GM18508 (cell line): ENCODE data around the gene MTMR1.

Experiments used
- ATAC-seq: cut with Tn5 transposase; IDR thresholded peaks from one replicate; pipeline ENCODE4 v1.9.1; 2021; ENCODE audit warnings: moderate number of reproducible peaks; ENCODE audit not compliant: insufficient read depth, unreplicated experiment

MTMR1 gene

DNA sequence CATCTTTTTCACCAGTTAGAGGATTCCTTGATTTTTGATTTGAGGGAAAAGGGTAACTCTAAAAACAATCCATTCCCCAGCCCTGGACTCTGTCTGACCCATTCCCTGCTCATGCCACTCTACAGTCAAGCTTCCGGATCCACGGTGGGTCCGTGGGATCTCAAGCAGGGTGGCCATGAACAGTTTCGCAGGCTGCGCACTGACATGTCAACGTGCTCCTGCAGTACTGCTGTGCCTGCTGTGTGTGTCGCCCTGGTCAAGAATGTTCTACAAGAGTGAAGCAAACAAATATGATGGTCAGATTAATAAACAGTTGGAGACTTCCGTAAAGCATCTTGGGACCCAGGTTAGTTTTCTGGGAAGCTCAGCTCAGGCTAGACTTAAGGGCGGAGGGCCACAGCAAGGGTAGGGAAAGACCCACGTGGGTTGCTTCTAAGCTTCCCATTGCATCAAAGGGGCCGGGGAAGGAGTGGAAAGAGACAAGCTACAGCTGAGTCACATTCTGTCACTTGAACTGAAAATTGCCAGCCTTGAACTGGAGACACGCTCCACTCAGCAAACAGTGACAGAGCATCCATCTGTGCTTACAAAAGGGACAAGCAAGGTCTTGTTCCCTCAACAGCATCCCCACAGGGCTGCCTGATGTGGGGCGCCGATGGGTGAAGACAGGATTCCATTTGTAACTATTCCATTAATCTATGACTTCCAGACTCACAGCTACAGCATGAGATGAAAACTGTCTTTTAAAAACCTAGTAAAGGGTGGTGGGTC is 81.8 kb downstream of the MTMR1 start:
- no peak for ATAC-seq

DNA sequence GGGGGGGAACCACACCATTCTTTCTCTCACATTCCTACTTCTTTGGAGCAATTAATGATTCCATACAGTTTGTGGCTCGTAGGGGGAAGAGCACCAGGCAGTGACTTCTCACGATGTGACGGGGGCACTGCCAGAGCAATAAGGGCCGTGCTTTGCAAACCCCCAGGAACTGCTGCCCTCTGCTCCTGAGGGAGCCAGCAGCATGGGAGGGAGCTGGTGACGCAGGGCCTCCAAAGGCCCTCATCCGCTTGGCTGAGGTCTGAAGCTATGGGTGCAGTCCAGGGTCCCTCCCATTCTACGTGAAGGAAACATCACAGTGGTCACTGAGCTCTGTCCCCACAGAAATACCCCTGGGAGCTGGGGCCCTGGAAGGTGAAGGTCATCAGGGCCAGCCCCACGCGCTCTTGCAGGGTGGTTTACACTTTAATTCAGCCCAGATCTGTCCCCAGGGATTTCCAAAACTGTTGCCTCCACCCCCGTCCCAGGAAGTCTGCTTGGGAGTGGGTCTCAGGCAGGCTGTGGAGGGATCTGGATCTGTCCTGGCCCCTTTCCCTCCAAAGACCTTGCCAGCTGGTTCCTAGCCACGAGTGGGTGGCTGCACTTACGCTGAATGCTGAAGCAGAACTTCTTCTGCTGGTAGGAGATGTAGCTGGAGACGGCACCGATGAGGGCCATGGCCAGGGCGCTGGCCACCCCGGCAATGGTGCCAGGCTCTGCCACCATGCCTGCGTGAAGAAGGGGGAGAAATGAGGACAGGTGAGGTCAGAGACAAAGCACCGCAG is 82.6 kb downstream of the MTMR1 start:
- ATAC-seq = no peak

DNA sequence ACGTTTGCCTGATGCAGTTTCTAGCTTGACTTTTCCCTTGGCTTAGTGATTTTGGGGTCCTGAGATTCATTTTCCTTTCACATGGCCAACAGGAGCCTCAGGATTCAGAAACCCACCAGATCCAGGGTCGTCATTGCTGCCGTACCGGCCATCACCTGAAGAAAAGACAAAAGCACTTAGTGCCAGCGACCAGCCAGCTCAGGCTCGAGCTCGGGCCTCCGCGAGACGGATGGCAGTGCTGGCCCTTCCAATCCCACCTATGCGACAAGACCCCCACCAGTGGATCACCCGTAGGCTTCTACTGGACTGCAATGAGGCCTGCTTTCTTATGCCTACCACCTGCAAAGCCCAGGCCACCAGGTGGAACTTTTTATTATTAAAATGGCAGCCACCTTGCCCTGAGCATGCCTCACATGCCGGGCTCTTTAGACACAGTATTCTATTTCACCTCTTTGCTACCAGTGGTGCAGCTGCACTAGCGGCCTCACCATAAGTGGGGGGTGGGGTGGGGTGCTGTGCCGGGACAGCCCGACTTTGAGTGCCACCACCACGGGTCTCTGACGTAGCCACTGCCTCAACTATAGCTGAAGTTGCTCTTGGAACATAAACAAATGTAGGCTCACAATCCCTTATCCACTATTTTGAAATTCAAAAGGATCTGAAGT is 84.3 kb downstream of the MTMR1 start:
- no peak for ATAC-seq

DNA sequence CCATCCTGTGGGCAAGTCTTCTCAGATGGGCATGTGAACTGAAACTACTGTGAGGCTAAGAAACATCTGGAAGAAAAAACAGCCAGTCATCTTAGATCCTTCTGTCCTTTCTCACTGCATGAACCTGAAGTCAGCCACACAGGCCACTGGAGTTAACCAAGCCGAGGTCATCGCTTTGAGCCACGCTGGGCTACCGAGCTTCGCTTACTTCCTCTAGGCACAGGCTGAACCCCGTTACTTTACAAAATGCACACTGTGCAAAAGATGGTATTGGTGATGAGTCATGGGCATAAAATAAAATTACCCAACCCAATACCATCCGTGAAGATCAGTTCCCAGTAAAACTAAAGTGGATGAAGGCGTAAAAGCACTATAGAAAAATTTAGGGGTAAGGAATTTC is 86.2 kb downstream of the MTMR1 start:
- no peak for ATAC-seq

DNA sequence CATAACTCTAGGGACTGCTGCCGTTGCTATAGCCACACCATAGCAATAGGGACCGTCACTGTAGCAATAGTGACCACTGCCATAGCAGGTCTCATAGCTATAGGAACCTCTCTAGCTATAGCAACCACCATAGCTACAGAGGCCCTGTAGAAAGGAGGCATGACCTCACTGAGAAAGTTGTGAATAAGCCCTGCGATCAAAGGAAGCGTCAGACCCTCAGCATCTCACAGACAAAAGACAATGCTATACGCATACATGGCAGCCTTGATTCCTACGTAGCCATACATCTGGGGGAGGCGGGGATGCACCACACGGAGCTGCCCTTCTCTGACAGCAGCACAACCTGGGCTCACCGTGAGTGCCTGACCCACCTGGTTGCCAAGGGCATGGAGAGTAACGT is 88.5 kb downstream of the MTMR1 start:
- ATAC-seq = no peak

DNA sequence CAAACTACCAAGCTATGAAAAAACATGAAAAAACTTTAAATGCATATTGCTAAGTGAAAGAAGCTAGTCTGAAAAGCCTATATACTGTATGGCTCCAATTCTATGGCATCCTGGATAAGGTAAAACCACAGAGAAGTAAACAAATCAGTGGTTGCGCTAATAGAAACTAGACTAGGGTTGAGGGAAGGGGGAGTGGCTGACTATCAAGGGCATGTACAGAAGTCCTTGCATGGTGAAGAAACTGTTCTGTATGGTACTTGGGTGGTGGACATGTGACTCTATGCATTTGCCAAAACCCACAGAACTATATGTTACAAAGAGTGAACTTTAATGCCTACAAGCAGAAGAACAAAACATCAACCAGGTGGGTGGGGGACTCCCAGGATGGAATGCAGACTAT is 96.8 kb downstream of the MTMR1 start:
- ATAC-seq = no peak

DNA sequence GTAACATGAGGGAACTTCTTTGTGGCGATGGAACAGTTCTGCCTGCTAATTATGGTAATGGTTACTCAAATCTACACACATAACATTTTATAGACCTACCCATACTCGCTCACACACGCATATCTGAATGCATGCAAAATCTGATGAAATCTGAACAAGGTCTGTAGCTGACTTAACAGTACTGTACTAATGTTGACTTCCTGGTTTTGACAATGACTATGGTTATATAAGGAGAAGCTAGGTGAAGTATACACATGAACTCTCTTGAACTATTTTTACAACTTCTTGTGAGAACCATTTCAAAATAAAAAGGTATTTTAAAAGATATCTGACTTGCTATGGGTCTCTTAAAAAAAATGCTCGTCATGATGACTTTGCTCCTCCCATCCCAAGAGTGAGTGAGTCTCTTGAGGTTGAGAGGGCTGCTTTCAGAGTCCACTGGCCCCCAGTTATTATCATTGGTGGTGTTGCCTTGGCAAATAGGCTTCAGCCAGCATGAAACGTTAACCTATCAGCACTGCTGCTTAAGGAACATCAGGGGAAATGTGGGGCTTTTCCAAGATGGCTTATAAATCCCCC is 99.8 kb downstream of the MTMR1 start:
- no peak for ATAC-seq

DNA sequence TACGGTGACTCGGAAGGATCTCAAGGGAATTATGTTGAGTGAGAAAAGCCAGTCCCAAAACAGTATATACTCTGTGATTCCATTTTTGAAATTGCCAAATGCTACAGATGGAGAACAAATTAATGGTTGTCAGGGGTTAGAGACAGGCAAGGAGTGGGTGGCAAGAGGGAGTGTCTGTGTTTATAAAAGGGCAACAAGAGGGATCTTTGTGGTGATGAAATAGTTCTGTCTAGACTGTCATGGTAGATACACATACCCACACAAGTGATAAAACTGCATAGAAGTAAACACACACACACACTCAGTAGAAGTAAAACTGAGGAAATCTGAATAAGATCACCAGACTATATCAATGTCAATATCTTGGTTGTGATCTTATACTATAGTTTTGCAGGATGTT is 112.5 kb downstream of the MTMR1 start:
- no peak for ATAC-seq

DNA sequence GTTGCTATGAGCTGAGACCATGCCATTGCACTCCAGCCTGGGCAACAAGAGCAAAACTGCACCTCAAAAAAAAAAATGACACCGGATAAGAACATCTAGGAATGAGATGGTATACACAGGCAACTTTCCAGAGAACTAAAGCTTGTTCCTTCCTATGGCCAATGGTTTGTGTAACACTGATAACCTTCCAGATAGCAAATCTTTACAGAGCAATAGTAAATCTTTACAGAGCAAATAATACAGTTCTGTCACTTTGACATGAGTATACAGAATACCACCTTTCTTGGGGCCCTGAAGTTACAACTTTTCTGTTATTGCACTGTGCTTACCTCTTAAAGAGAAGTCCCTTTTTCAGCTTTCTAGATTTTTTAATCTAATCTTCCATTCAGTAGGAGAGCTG is 113.6 kb downstream of the MTMR1 start:
- ATAC-seq = no peak

DNA sequence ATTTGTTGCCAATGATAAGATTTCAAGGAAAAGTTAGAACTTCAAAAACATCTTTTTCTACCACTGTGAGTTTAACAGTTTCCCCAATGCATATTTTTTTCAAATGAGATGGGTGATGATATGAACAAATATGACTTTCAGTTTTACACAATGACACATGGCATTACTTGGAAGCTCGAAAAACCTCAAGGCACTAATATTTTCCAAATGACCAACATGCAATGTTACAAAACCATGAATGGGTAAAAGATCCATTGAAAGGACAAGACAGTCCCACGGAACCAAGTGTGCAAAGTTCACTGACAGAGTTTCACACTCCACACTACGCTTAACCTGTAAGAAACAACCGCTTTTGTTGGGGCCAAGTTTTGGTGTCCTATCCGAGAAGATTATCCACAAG is 120.7 kb downstream of the MTMR1 start:
- no peak for ATAC-seq
